HG03520 (cell line): Measurements from ENCODE around the gene TMEM131.
"Not testable (repeated sequence)": the region's sequence is repeated elsewhere in the genome, so short reads cannot be mapped to it uniquely, and the experiment has no call there.

Source experiments
- ATAC-seq: cut with Tn5 transposase; IDR thresholded peaks from one replicate; pipeline ENCODE4 v1.9.1; 2021; ENCODE audit warnings: mild to moderate bottlenecking, moderate library complexity; ENCODE audit not compliant: unreplicated experiment

Gene TMEM131

DNA sequence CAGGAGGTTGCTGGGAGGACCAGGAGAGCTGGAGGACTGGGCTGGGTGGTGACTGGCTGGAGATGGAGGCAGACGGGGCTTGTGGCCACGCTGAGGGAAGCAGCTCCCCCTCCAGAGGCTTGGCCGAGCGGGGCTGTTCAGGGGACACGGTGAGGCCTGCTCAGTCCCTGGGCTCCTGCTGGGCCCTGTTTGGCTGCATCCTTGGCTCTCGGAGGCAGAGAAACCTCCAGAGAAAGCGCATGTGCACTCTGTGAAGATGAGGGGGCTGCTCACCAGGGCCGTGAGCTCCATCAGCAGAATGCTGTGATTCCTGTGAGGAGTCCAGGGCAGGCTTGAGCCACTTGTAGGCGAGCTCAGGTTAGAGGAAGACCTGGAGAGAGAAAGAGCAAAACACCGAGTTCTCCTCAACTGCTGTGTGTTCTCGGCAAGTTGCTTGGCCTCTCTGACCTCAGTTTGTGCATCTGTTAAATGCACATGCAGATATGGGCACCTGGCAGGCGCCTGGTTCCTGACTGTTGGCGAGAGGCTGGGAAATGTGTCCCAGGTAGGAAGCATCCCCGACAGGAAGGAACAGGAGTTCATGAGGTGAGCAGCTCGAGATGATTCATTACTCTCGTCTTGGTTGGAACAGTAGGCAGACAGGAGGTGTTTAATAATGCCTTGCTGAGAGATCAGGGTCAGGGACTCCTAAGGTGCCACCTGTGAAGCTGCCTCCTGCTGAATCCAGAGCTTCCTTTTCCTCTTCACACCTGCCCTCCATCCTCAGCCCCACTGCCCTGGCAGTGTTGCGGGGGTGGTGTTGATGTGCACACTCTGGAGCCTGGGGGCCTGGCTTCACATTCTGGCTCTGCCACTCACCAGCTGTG is 281.4 kb downstream of the TMEM131 start:
- ATAC-seq: no peak

DNA sequence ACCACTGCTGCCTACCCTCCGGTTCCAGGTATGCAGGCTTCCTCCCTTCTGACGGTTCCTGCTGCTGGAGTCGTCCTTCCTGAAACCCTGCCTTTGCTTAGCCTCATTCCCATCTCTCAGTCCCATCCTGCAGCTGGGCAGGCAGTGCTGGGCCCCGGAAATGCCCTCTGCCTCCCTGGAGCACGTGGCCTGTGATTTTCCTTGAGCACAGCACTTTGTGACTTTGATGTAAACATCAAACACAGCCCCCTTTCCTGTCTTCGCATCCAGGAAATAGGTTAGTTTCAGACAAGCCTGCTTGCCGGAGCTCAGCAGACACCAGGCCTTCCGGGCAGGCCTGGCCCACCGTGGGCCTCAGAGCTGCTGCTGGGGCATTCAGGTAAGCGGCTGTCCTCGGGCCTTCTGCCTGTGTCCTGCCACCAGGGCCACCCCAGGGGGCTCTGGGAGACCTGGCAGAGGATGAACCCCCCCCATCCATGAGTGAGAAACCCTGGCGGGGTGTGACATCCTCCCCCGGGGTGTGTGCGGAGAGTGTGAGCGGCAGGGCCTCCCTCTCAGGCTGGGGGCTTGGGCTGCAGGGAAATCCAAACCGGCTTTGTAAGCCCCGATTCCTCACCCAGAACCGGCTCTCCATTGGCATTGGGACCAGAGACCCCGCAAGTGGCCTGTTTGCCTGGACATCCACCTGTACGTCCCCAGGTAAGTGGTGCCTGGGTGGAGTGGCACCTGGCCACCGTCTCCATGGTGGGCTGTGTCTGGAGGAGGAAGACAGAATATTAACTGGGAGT is 282.3 kb downstream of the TMEM131 start, which contains the start of gene ZAP70:
Gene ZAP70 (plus strand): TSS at position 281 of the 788 bp plus-strand sequence. CDS start 10,461 bp downstream, outside the sequence.
- no peak for ATAC-seq

- no peak for ATAC-seq
These were observed 283.0 kb downstream of the TMEM131 start for GRCh38 chr2:97712693-97713295.

DNA sequence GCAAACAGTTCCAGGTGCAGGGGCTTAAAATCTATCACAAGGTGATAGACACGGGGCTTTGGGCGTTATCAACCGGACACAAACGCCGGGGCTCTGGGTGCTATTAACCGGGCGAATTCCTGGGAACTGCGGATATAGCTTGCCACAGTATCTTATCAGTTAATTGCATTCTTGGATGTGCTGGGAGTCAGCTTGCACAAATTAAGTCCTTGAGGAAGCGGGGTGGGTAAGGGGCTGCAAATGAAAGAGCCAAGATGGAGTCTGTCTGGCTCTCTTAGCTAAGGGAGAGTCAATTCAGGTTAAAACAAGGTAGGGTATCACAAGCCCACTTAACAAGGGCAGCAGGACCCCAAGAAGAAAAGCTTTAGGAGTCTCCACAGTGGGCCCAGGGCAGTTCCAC is 283.6 kb downstream of the TMEM131 start:
- not testable (repeated sequence) for ATAC-seq

DNA sequence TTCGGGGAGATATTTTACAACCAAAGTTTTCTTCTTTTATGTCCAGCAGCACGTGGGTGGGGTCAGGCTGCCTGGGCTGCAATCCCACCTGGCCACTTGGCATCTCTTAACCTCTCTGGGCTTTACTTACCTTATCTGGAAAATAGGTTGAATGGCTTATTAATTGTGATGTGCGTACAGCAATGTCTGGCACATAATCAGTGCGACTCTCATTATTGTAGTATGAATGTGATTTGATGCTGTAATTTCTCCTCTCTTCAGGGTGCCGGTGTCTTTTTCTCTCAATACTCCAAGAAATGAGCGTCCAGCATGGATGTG is 284.4 kb downstream of the TMEM131 start:
- no peak for ATAC-seq

GRCh38 chr2:97708608-97709007 is 287.1 kb downstream of the TMEM131 start:
- no peak for ATAC-seq

DNA sequence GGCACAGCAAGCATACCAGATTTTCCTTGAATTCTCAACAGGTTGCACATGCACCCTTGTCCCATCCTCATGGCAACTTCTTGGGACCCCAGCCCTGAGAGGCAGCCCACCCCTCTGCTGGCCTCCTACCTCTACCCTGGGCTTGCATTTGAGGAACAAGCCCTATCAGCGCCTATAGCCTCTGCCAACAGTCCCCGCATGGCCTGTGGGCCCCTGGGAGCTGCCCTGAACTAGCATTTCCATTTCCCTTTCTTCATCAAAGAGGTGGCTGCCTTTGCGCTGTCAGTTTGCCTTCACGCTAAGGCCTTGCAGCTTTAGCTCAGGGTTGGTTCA is 287.7 kb downstream of the TMEM131 start:
- no peak for ATAC-seq

DNA sequence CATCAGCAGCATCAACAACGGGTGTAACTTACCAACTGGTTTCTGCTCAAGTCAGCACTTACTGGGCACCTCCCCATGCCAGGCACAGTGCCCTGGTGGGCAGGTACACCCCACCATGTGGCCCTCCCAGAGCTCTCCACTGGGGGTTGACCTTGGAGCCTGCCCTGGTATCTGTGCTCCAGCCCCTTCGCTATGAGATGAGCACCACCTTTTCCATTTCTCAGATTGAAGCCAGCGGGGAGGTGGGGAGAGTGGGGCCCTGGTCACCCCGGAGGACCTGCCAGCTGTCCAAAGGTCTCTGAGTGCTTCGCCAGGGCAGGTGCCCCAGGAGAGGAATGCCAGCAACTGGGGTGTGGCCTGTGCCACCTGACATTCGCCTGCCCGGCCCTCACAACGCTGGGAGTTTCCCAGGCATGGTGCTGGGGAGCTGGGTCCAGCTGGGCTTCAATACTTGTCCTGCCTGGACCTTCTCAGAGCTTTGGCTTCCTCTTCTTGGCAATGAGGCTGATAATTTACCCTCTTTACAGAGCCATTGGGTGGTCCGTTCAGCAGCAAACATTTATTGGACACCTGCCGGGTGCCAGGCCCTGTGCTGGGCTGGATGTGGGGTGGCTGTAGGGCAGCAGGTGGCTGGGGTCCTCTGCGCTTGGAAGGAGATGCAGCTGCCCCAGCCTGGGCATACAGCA is 288.2 kb downstream of the TMEM131 start:
- no peak for ATAC-seq

GRCh38 chr2:97706708-97707345 is 288.9 kb downstream of the TMEM131 start:
- no peak for ATAC-seq
